ENCODE measurements around the gene ATP6V1C2. TPM values are rescaled to one million over a fixed set of nuclear protein-coding genes. Genes with fewer than 3 reads are reported as not detected.

ATP6V1C2 gene
- total and polyA plus RNA-seq, 3 donors from 2014 or later: 3.6 to 6.2 (median 5.9) TPM

DNA sequence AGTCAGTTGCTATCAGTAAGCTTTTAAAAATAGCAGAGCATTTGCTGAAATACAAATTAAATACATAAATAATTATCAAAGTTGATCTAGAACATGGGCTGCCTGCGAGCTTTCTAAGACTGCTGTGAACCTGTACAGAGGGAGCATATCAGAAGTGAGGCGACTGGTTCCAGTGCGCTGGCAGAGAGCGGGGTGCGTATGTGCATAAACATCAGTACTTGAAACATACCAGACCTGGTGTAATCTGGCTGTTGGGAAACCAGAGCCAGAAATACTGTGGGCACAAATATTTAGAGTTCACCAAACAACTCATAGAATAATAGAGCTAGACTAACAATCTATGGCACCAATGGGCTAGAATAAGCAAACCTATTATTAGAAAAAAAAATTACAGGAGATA, 63.8 kb downstream of the ATP6V1C2 start:
- no peak overlapping the region for H3K4me3 ChIP-seq
- no peaks in the 10 kb centered on the region for H3K27me3 ChIP-seq
- WGBS, 2 donors: 96 to 97% methylated on average over 5 of the region's 5 CpGs
- DNase-seq: peak; percentile 3
- no peaks in the 10 kb centered on the region for H3K4me1 ChIP-seq
- H3K27ac ChIP-seq: no peak overlapping the region
- intact Hi-C loops (cut with DNase I; ENCODE audit: low total_unique reads): no loop called here
- no peaks in the 10 kb centered on the region for H3K36me3 ChIP-seq (ENCODE audit: low read depth, missing control alignments)
- H3K9me3 ChIP-seq: no peaks in the 10 kb centered on the region
- no peak for TF ChIP-seq POLR2A (IDR thresholded peaks at IDR 0.05)
- TF ChIP-seq, protein P1, sequence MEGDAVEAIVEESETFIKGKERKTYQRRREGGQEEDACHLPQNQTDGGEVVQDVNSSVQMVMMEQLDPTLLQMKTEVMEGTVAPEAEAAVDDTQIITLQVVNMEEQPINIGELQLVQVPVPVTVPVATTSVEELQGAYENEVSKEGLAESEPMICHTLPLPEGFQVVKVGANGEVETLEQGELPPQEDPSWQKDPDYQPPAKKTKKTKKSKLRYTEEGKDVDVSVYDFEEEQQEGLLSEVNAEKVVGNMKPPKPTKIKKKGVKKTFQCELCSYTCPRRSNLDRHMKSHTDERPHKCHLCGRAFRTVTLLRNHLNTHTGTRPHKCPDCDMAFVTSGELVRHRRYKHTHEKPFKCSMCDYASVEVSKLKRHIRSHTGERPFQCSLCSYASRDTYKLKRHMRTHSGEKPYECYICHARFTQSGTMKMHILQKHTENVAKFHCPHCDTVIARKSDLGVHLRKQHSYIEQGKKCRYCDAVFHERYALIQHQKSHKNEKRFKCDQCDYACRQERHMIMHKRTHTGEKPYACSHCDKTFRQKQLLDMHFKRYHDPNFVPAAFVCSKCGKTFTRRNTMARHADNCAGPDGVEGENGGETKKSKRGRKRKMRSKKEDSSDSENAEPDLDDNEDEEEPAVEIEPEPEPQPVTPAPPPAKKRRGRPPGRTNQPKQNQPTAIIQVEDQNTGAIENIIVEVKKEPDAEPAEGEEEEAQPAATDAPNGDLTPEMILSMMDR (IDR thresholded peaks at IDR 0.05): no peak

DNA sequence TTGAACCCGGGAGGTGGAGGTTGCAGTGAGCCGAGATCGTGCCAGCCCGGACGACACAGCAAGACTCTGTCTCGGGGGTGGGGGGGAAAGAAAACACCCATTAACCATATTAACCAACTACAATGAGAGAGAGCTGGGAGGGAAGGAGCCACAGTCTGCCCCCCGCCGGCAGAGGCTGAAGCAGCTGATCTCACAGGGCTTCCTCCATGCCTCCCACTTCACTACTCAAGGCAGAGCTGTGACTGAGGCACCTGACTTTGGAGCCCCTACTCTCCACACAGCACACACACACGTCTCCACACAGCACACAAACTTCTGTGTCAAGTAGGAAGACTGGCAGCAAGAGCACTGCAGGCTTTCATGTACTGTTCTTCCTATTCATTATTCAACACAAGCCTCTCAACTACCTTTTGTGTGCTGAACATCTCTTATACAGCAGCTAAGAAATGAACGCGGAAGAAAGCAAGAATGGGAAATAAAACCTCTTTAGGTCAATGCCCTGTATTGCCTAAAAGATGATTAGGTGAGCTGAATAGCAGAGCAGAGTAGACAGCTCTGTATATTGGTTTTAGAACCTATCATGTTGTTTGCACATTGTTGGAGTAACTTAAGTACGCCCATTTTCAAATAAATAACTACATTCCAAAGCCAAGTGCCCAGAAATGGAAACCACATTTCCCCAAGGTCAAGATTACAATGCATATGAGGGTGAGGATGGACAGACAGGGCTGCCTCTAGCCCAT, 65.0 kb downstream of the ATP6V1C2 start:
- WGBS, 2 donors: 89 to 92% methylated on average over 12 of the region's 12 CpGs
- H3K36me3 ChIP-seq (ENCODE audit: low read depth, missing control alignments): no peaks in the 10 kb centered on the region
- TF ChIP-seq, protein P1 (IDR thresholded peaks at IDR 0.05): no peak
- TF ChIP-seq POLR2A (IDR thresholded peaks at IDR 0.05): no peak

DNA sequence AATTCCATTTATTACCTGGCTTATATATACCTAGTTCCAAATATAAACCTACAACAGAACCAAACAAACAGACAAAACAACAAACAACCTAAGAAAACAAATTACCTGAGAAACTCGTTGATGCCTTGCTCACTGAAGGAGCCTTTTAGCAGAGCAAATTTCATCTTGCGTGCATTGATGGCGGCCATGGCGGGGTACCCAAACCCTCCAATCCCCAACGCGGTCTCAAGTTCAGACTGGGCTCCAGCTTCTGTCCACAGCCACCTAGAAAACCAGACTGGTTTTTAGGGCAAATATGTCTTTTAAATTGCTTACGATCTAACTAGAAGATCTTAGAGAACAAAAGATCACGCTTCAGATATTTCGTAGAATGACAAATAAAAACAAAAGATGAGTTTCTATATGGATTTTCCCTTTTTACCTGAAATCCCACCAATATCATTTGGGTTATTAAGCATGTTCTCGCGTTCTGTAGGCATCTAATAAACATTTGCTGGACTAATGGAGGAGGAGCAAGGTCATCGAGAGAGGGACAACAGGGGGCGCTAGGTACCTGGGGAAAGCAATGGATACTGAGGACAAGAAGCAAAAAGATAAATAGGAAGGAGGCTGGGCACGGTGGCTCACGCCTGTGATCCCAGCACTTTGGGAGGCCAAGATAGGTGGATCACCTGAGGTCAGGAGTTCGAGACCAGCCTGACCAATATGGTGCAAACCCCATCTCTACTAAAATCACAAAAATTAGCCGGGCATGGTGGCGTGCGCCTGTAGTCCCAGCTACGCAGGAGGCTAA, 65.9 kb downstream of the ATP6V1C2 start:
- Histone ChIP-seq H3K27ac (no peak overlapping the region), H3K36me3 (ENCODE audit: low read depth, missing control alignments) (no peaks in the 10 kb centered on the region), H3K27me3 (no peaks in the 10 kb centered on the region), H3K4me3 (no peak overlapping the region), H3K4me1 (no peaks in the 10 kb centered on the region), H3K9me3 (no peaks in the 10 kb centered on the region)
- no peak for TF ChIP-seq POLR2A (IDR thresholded peaks at IDR 0.05)
- TF ChIP-seq, protein P1 (IDR thresholded peaks at IDR 0.05): no peak
- 89 to 90% methylated on average over 20 of the region's 20 CpGs for WGBS, 2 donors
- DNase-seq: no peak
- intact Hi-C loops (cut with DNase I; ENCODE audit: low total_unique reads): no loop called here

More for the DNA sequence above, 65.0 kb downstream of the ATP6V1C2 start:
- intact Hi-C loops (cut with DNase I; ENCODE audit: low total_unique reads): no loop called here
- Histone ChIP-seq H3K9me3 (no peaks in the 10 kb centered on the region), H3K4me1 (no peaks in the 10 kb centered on the region), H3K27ac (no peak overlapping the region), H3K4me3 (no peak overlapping the region), H3K27me3 (no peaks in the 10 kb centered on the region)
- peak; percentile 4 for DNase-seq

DNA sequence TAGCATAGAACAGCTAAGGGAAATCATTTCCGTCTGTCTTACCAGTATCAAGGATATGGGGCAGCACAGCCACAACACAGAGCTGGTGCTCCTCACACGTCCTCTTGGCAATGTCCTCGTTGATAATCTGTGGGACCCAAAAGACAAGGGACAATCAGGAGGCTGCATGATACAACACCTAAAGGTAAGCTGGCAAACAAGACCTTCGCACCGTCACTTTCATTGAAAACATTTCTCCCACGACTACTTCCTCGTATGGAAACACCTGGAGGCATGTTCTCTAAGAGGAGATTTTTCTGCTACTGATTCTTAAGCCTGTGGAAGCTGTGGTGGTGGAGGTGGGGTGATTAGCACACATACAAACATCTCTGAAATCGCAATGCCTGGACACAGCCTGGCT, 67.4 kb downstream of the ATP6V1C2 start:
- Histone ChIP-seq H3K27me3 (no peaks in the 10 kb centered on the region), H3K27ac (no peak overlapping the region), H3K4me3 (no peak overlapping the region), H3K9me3 (no peaks in the 10 kb centered on the region), H3K36me3 (ENCODE audit: low read depth, missing control alignments) (no peaks in the 10 kb centered on the region), H3K4me1 (no peaks in the 10 kb centered on the region)
- no peak for DNase-seq
- intact Hi-C loops (cut with DNase I; ENCODE audit: low total_unique reads): no loop called here
- TF ChIP-seq, protein P1 (IDR thresholded peaks at IDR 0.05): no peak
- TF ChIP-seq POLR2A (IDR thresholded peaks at IDR 0.05): no peak
- 84% methylated on average over 8 of the region's 8 CpGs for whole genome bisulfite sequencing, 2 donors
